ENCODE results near the gene PACC1. TPM values are rescaled to one million over a fixed set of nuclear protein-coding genes. Genes with fewer than 3 reads are reported as not detected.

PACC1 gene
- total and polyA plus RNA-seq, 10 of the 15 experiments (the other 5 are each of a cell fraction or from before 2014, with no cell fraction given): 16.1 to 29.7 (median 19.3) TPM

DNA sequence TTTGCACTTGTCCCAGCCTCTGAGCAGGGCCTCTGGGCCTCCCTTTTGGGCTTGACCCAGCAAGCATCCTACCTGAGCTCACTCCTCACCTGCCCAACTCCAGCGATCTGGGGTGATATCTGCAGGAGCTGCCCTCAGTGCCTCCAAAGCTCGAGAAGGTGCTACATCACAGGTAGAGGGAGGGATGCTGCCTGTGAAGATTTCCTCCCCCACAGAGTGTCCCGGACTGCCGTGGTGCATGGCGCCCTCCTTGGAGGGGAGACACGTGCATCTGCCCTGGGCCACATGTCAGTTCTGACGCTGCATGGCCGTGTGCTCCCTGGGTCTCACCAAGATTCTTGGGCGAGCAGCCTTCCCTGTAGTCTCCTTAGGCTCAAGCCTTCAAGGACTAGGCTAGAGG is 45.7 kb upstream of the PACC1 start:
- Histone ChIP-seq H3K79me2 (ENCODE audit: control insufficient read depth, insufficient read depth, low read length) (no peaks in the 10 kb centered on the region), H3K9ac (ENCODE audit: control insufficient read depth, insufficient read depth, low read length) (no peak overlapping the region), H3K27ac (ENCODE audit: control insufficient read depth, insufficient read depth) (no peak overlapping the region), H3K27me3 (replicated peaks in 1 of 2; ENCODE audit: control insufficient read depth in 2 of 2, insufficient read depth in 2 of 2, low read length in 1 of 2) (no peaks in the 10 kb centered on the region), H3K4me3 (no peak overlapping the region), H2AFZ (ENCODE audit: control insufficient read depth, low read depth, low read length) (no peak overlapping the region), H3K9me3 (replicated peaks; ENCODE audit: control insufficient read depth, insufficient read depth, low read length) (no peaks in the 10 kb centered on the region; the same call in 2 of the 3 replicates), H4K20me1 (ENCODE audit: control insufficient read depth, insufficient read depth) (no peaks in the 10 kb centered on the region), H3K4me1 (ENCODE audit: control insufficient read depth, insufficient read depth, low read length) (no peaks in the 10 kb centered on the region), H3K4me2 (ENCODE audit: control insufficient read depth, insufficient read depth) (no peak overlapping the region), H3K36me3 (ENCODE audit: control insufficient read depth in 2 of 2, insufficient read depth in 2 of 2, low read length in 1 of 2) (no peaks in the 10 kb centered on the region)
- RAD21 ChIA-PET (ENCODE audit: unreplicated experiment): no interaction called here
- DNase-seq (ENCODE audit: low read depth, low spot score): no peak
- no peak for TF ChIP-seq EP300 (IDR thresholded peaks at IDR 0.05; ENCODE audit: borderline replicate concordance in 1 of 2, control insufficient read depth in 1 of 2, low read depth in 2 of 2, low read length in 2 of 2)
- TF ChIP-seq ASH2L (IDR thresholded peaks at IDR 0.05; ENCODE audit: borderline replicate concordance, low read depth): no peak
- TF ChIP-seq PAX5 (IDR thresholded peaks at IDR 0.05; ENCODE audit: borderline replicate concordance, low read depth, low read length): no peak
- no peak for TF ChIP-seq BHLHE40 (IDR thresholded peaks at IDR 0.05; ENCODE audit: borderline replicate concordance in 1 of 2, low read depth in 2 of 2, low read length in 1 of 2)
- TF ChIP-seq POLR2A (IDR thresholded peaks at IDR 0.05; ENCODE audit: low read depth, low read length): no peak
- TF ChIP-seq NR2C2 (IDR thresholded peaks at IDR 0.05; ENCODE audit: borderline replicate concordance, control insufficient read depth, insufficient read length, low read depth): no peak
- no peak for TF ChIP-seq SMAD1 (IDR thresholded peaks at IDR 0.05; ENCODE audit: low read depth, partially characterized antibody)
- TF ChIP-seq BMI1 (IDR thresholded peaks at IDR 0.05; ENCODE audit: borderline replicate concordance): no peak
- TF ChIP-seq KAT2A (conservative IDR thresholded peaks at IDR 0.05; ENCODE audit: control insufficient read depth, low read depth, low read length): no peak
- TF ChIP-seq SUPT20H (IDR thresholded peaks at IDR 0.05; ENCODE audit: borderline replicate concordance, control insufficient read depth, low read depth, low read length): no peak
- TF ChIP-seq PML (IDR thresholded peaks at IDR 0.05; ENCODE audit: low read length): no peak
- TF ChIP-seq ZZZ3 (IDR thresholded peaks at IDR 0.05; ENCODE audit: control insufficient read depth, insufficient read length, low read depth): no peak
- TF ChIP-seq, protein P1, sequence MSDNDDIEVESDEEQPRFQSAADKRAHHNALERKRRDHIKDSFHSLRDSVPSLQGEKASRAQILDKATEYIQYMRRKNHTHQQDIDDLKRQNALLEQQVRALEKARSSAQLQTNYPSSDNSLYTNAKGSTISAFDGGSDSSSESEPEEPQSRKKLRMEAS (IDR thresholded peaks at IDR 0.05; ENCODE audit: low read depth, low read length): no peak
- SMC1A ChIA-PET (ENCODE audit: uncharacterized antibody, unreplicated experiment): no interaction called here
- no peak for ATAC-seq
- FAIRE-seq: no peak
- no TSS peak for BruUV-seq (replicated peaks)
- POLR2A ChIA-PET: no interaction called here
- WGBS (ENCODE audit: insufficient coverage, insufficient replicate concordance, low lambda C conversion rate, missing lambda C conversion rate): 74% methylated on average over 9 of the region's 9 CpGs
- CTCF ChIA-PET: interaction anchor here (0.9 kb wide), 1 partner anchor 205 kb away, joined by 3 read pairs; no protein-coding TSS in a partner anchor
- intact Hi-C loops (cut with micrococcal nuclease; ENCODE audit: unreplicated experiment) (no loop called here), in situ Hi-C loops (cut with MboI) (no loop called here)
